ENCODE measurements around the gene MAPK14. TPM values are rescaled to one million over a fixed set of nuclear protein-coding genes. Genes with fewer than 3 reads are reported as not detected.

MAPK14 gene
- total RNA-seq, 1 experiment from 2014 or later: 60.4 TPM

DNA sequence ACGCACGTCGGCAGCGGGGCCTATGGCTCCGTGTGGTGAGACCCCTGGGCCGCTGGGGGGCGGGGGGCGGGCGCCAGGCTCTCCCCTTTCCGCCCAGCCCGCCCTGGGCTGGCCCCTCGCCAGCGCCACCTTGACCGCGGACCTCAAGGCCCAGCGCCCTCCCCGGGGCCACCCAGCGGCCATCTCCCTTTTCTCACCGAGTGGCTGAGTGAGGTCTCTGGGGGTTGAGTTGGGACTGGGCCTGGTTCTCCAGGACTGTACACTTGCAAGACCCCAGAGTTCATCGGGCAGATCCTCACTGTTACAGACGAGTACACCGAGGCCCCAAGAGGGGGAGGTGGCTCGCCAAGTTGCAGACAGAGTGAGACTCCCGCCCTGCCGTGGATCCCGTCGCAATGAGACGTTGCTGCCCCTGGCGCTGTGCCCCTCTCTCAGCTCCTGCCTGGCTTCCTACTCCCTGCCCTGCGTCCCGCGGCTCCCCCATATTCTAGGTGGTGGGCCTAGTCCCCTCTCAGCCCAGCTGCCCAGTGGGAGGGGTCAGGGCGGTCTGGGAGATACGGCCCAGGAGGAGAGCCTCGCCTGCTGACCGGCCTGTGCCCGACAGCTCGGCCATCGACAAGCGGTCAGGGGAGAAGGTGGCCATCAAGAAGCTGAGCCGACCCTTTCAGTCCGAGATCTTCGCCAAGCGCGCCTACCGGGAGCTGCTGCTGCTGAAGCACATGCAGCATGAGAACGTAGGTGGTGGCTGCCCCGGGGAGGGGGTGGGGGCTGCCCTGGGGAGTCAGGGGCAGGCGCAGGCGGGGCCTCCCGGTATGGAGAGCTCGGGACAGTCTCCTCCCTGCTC is 103.3 kb downstream of the MAPK14 start:
- Histone ChIP-seq H3K36me3 (ENCODE audit: low read depth) (peaks cover 28% of the 10 kb centered on the region), H3K4me2 (peak overlapping the region; percentile 80), H3K4me3 (peak overlapping the region; percentile 73), H3K79me2 (ENCODE audit: low read depth) (peaks cover 68% of the 10 kb centered on the region), H3K9me2 (ENCODE audit: insufficient read depth) (no peaks in the 10 kb centered on the region), H3K27me3 (ENCODE audit: insufficient read depth, low read depth) (no peaks in the 10 kb centered on the region), H3K4me1 (replicated peaks; ENCODE audit: insufficient read depth) (peaks cover 58% of the 10 kb centered on the region), H2AFZ (peak overlapping the region; percentile 52), H3K27ac (peak overlapping the region; percentile 64), H3K9me3 (ENCODE audit: insufficient read depth, low read depth) (no peaks in the 10 kb centered on the region), H3F3A (ENCODE audit: insufficient read depth, low read depth) (peaks cover 62% of the 10 kb centered on the region), H4K20me1 (ENCODE audit: insufficient read depth) (peaks cover 19% of the 10 kb centered on the region)
- intact Hi-C loops (cut with micrococcal nuclease; ENCODE audit: unreplicated experiment): loop anchor here (2.0 kb wide), 2 partner anchors 24 to 66 kb away; partner anchors contain the start of gene BRPF3
- DNase-seq: peak; percentile 48 to 71
- BruUV-seq (replicated peaks): no TSS peak
- ChIA-PET POLR2A (ENCODE audit: unreplicated experiment) (interaction anchor here (0.5 to 0.7 kb wide), 5 partner anchors 101 to 1296 kb away, joined by 3 to 5 read pairs (median 3); partner anchors contain the start of gene RPL10A), CTCF (interaction anchor here (0.6 kb wide), 2 partner anchors 171 to 229 kb away, joined by 3 to 4 read pairs; no protein-coding TSS in a partner anchor)
- no peak for TF ChIP-seq EZH2 (IDR thresholded peaks at IDR 0.05; ENCODE audit: low read depth)
- TF ChIP-seq, protein P1, sequence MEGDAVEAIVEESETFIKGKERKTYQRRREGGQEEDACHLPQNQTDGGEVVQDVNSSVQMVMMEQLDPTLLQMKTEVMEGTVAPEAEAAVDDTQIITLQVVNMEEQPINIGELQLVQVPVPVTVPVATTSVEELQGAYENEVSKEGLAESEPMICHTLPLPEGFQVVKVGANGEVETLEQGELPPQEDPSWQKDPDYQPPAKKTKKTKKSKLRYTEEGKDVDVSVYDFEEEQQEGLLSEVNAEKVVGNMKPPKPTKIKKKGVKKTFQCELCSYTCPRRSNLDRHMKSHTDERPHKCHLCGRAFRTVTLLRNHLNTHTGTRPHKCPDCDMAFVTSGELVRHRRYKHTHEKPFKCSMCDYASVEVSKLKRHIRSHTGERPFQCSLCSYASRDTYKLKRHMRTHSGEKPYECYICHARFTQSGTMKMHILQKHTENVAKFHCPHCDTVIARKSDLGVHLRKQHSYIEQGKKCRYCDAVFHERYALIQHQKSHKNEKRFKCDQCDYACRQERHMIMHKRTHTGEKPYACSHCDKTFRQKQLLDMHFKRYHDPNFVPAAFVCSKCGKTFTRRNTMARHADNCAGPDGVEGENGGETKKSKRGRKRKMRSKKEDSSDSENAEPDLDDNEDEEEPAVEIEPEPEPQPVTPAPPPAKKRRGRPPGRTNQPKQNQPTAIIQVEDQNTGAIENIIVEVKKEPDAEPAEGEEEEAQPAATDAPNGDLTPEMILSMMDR (conservative IDR thresholded peaks at IDR 0.05): peak; percentile 41; the same call in 1 of the 2 replicates

DNA sequence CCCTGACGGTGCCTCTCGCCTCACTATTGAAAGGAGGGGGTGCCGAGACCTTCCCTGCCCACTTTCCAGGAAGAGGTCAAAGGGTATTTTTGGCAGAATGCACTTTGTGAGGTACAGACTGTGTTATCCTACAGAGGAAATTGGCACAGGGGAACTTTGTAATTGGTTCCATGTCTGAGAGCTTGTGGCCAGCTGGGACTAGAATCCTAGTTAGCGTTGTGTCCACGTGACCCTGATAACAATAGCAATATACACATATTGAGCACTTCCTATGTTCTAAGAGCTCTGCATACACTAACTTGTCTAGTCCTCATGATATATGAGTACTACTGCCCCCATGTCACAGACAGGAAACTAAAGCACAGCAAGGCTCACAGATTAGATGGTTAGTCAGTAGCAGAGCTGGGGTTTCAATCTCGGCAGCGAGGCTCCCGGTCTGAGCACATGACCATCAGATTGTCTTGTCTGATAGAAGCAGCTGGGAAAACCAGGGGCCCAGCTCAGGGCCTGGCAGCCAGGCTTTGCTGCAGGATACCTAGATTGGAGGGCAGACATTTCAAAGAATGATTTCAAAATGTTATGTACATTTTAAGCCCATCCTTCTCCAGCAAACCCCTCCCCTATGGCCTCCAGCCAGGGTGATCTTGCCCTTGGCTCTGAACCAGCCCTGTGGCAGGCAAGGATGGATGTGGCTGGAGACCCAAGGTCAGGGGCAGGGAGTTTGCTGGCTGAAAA is 104.1 kb downstream of the MAPK14 start:
- H3K27ac ChIP-seq: peak overlapping the region; percentile 64
- POLR2A ChIA-PET (ENCODE audit: unreplicated experiment): interaction anchor here (0.5 to 0.7 kb wide), 5 partner anchors 102 to 1295 kb away, joined by 3 to 5 read pairs (median 3); partner anchors contain the start of gene RPL10A
- H2AFZ ChIP-seq: no peak overlapping the region
- H3K9me3 ChIP-seq (ENCODE audit: insufficient read depth, low read depth): no peaks in the 10 kb centered on the region
- peaks cover 54% of the 10 kb centered on the region for H3F3A ChIP-seq (ENCODE audit: insufficient read depth, low read depth)
- CTCF ChIA-PET: interaction anchor here (0.6 kb wide), 1 partner anchor 230 kb away, joined by 3 read pairs; no protein-coding TSS in a partner anchor
- no TSS peak for BruUV-seq (replicated peaks)
- H3K27me3 ChIP-seq (ENCODE audit: insufficient read depth, low read depth): no peaks in the 10 kb centered on the region
- peaks cover 50% of the 10 kb centered on the region for H3K4me1 ChIP-seq (replicated peaks; ENCODE audit: insufficient read depth)
- peaks cover 36% of the 10 kb centered on the region for H3K36me3 ChIP-seq (ENCODE audit: low read depth)
- H3K79me2 ChIP-seq (ENCODE audit: low read depth): peaks cover 68% of the 10 kb centered on the region
- H4K20me1 ChIP-seq (ENCODE audit: insufficient read depth): peaks cover 19% of the 10 kb centered on the region
- TF ChIP-seq EZH2 (IDR thresholded peaks at IDR 0.05; ENCODE audit: low read depth): no peak
- TF ChIP-seq, protein P1 (conservative IDR thresholded peaks at IDR 0.05): no peak
- H3K9me2 ChIP-seq (ENCODE audit: insufficient read depth): no peaks in the 10 kb centered on the region
- intact Hi-C loops (cut with micrococcal nuclease; ENCODE audit: unreplicated experiment): loop anchor here (2.0 kb wide), 2 partner anchors 23 to 65 kb away; partner anchors contain the start of gene BRPF3
- DNase-seq: peak; percentile 57 to 69
- peak overlapping the region; percentile 80 for H3K4me2 ChIP-seq
- H3K4me3 ChIP-seq: peak overlapping the region; percentile 73

DNA sequence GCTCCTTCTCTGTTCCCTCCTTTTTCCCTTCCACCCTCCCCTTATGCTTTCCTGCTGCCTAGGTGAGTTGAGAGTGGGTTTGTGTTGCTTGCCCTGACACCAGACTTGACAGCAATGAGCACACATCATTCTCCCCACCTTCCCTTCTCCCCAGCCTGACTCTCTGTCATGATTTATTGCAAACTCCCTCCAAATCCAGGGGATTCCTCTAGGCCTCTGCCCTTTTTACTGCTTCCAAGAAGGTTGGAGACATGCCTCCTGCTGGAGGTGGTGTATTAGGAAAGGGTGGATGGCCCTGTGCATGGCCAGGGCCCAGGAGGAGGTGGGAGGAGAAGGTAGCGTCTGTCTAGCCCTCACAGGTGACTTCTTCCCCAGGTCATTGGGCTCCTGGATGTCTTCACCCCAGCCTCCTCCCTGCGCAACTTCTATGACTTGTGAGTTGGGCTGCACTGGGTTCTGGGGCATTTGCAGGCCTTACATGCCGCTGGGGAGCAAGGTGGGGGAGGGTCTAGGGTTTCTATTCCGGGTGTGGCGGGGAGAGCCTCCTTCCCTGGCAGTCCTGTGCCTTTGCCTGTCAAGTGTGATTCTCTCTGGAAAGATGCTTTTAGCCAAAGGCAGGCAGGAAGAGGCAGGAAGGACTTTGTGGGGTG is 104.8 kb downstream of the MAPK14 start:
- peaks cover 19% of the 10 kb centered on the region for H4K20me1 ChIP-seq (ENCODE audit: insufficient read depth)
- peaks cover 54% of the 10 kb centered on the region for H3F3A ChIP-seq (ENCODE audit: insufficient read depth, low read depth)
- ChIA-PET POLR2A (ENCODE audit: unreplicated experiment) (interaction anchor here (0.7 kb wide), 1 partner anchor 157 kb away, joined by 3 read pairs; no protein-coding TSS in a partner anchor), CTCF (no interaction called here)
- no peak for DNase-seq
- no peak overlapping the region for H2AFZ ChIP-seq
- BruUV-seq (replicated peaks): no TSS peak
- no peaks in the 10 kb centered on the region for H3K27me3 ChIP-seq (ENCODE audit: insufficient read depth, low read depth)
- peaks cover 43% of the 10 kb centered on the region for H3K4me1 ChIP-seq (replicated peaks; ENCODE audit: insufficient read depth)
- H3K9me2 ChIP-seq (ENCODE audit: insufficient read depth): no peaks in the 10 kb centered on the region
- H3K4me3 ChIP-seq: peak overlapping the region; percentile 73; the same call in 1 of the 2 replicates
- intact Hi-C loops (cut with micrococcal nuclease; ENCODE audit: unreplicated experiment): no loop called here
- H3K79me2 ChIP-seq (ENCODE audit: low read depth): peaks cover 68% of the 10 kb centered on the region
- peak overlapping the region; percentile 80 for H3K4me2 ChIP-seq
- H3K36me3 ChIP-seq (ENCODE audit: low read depth): peaks cover 39% of the 10 kb centered on the region
- H3K27ac ChIP-seq: no peak overlapping the region; the same call in 1 of the 2 replicates
- TF ChIP-seq, protein P1 (conservative IDR thresholded peaks at IDR 0.05): no peak
- TF ChIP-seq EZH2 (IDR thresholded peaks at IDR 0.05; ENCODE audit: low read depth): no peak
- H3K9me3 ChIP-seq (ENCODE audit: insufficient read depth, low read depth): no peaks in the 10 kb centered on the region

All from PC-9 (cell line).